Naive thymus-derived CD8-positive, alpha-beta T cell (primary cell): ENCODE data around the gene DSCAML1. TPM values are rescaled to one million over a fixed set of nuclear protein-coding genes. Genes with fewer than 3 reads are reported as not detected.
A peak's percentile ranks its signal among the peaks of the same experiment; 100 is the strongest.

Experiments used
- ATAC-seq, 2 donors: fragments of 150-1000 bp; cut with Tn5 transposase in 1 of 2; sonication (Bioruptor Pico), chemical (Tn5 transposase) in 1 of 2; 1 replicate in 1 of 2; 2 replicates in 1 of 2; pipeline ENCODE4 v1.10.0; 2021; ENCODE audit warnings: mild to moderate bottlenecking in 2 of 2, moderate library complexity in 2 of 2
- POLR2A ChIA-PET: fragments of 350-600 bp; sonication (Branson Sonifier 250); formaldehyde crosslinking; loops from one replicate; lab custom pipeline; 2021; ENCODE audit warnings: antibody characterized with exemption; lab: Charles Lee
- DNase-seq, 10 donors: peaks; one replicate each; pipeline versions ENCODE4 v3.0.0 to v3.0.0-alpha.2; 2020 to 2022
- H3K27ac Mint-ChIP-seq, 10 donors: one replicate each; pipeline ENCODE4 v1.8.0; 2020 to 2022; ENCODE audit warnings: mild to moderate bottlenecking in 10 of 10, mixed read lengths in 10 of 10, moderate library complexity in 4 of 10, inconsistent platforms in 1 of 10
- H3K27me3 Mint-ChIP-seq, 5 donors: one replicate each; pipeline ENCODE4 v1.8.0; 2021 to 2022; ENCODE audit warnings: mixed read lengths in 5 of 5
- H3K36me3 Mint-ChIP-seq, 3 donors: one replicate each; pipeline ENCODE4 v1.8.0; 2020 to 2022; ENCODE audit warnings: mixed read lengths in 3 of 3, mild to moderate bottlenecking in 2 of 3, inconsistent platforms in 1 of 3
- H3K4me1 Mint-ChIP-seq, 4 donors: one replicate each; pipeline ENCODE4 v1.8.0; 2021 to 2022; ENCODE audit warnings: mixed read lengths in 4 of 4
- H3K4me3 Mint-ChIP-seq, 10 donors: one replicate each; pipeline ENCODE4 v1.8.0; 2020 to 2022; ENCODE audit warnings: mild to moderate bottlenecking in 10 of 10, mixed read lengths in 10 of 10, moderate library complexity in 6 of 10, inconsistent platforms in 1 of 10
- H3K9me3 Mint-ChIP-seq, 9 donors: one replicate each; pipeline ENCODE4 v1.8.0; 2020 to 2022; ENCODE audit warnings: mixed read lengths in 9 of 9, mild to moderate bottlenecking in 3 of 9, inconsistent platforms in 1 of 9, moderate library complexity in 1 of 9
- polyA plus RNA-seq, 3 donors: library from polyadenylated mRNA; unstranded; fragments of 300-500 nt; fragmentation: Illumina TruSeq; gene quantifications; one replicate each; pipeline ENCODE4 v1.2.3, GENCODE V29; 2021
- total RNA-seq, 8 experiments: library from RNA in 2 of 8; stranded (reverse) in 2 of 8; gene quantifications; one replicate each; pipeline ENCODE4 v1.2.3 and lab custom pipeline; 2021 to 2026

DSCAML1 gene
- total and polyA plus RNA-seq, 5 experiments from 2014 or later = 0.12 to 2.1 (median 0.15) TPM

DNA sequence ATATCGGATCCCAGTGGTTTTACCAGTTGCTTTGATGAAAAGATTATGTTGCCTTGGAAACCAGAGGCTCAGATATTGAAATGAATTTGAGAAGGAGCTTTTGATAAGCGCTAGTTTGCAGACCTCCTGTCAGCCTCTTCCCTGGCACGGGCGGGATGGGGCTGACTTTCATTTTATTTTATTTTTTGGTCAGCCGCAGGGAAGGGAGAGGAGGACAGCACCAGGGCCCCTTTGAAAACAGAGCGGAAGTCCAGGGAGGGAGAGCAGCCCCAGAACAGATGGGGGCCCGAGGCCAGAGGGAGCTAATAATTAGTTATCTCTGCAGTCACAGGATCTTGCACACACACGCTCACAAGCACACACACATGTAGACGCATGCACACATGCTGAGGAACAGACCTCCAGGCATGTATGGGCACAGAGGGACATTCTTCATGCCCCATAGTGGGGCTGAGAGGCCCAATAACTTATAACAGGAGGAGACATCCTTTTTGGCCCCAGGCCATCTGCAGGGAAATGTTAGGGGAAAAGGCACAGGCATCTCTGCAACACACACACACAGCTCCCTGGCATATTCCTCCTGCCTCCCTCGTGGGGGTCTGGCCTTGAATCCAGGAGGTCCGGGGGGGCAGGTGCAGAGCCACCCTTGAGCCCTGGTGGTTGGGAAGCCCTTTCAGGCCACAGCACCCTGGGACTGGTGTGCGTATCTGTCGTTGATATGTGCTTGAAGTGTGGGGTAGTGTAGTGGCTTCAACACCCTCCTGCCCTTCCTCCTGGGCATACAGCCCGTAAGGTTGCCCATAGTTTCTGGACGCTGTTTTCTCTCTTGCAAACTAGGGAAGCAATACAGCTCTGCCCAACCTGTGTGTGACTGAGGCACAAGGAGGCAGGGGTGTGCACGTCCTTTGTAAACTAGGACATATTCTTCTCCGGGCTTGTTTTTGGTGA lies 352.0 kb downstream of the DSCAML1 start:
- Mint-ChIP-seq H3K9me3 (peaks cover 0 to 3% (median 0%) of the 10 kb centered on the region in 9 donors), H3K4me1 (peaks cover 0 to 12% (median 0%) of the 10 kb centered on the region in 4 donors), H3K27ac (peak overlapping the region in 1 of 10 donors; percentile 46), H3K27me3 (peaks cover 9 to 66% (median 26%) of the 10 kb centered on the region in 5 donors), H3K36me3 (peaks cover 0 to under 1% (median 0%) of the 10 kb centered on the region in 3 donors), H3K4me3 (no peak overlapping the region)
- POLR2A ChIA-PET = no interaction called here
- DNase-seq (no peak), ATAC-seq (no peak)

DNA sequence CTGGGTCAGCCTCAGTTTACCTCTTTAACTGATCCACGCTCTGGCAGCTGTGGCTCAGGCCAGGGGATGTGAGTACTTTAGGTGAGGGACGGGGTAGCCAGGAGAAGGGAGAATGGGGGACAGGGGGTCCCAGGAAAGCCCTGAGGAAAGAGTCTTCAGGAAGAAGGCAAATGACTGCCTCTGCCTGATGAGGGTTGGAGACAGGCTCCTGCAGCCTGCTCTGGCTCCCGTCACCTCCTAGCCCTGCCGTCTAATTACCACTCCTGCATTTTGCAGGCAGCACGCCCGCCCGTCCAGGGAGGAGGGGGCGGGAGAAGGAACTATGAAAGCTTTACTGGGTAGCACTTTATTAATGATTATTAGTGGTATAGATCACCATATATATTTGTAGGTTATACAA lies 352.8 kb downstream of the DSCAML1 start:
- ATAC-seq = no peak
- Mint-ChIP-seq H3K27ac (no peak overlapping the region), H3K9me3 (peaks cover 0 to 3% (median 0%) of the 10 kb centered on the region in 9 donors), H3K27me3 (peaks cover 9 to 73% (median 28%) of the 10 kb centered on the region in 5 donors), H3K4me1 (peaks cover 0 to 12% (median 0%) of the 10 kb centered on the region in 4 donors), H3K36me3 (peaks cover 0 to 4% (median 0%) of the 10 kb centered on the region in 3 donors), H3K4me3 (no peak overlapping the region)
- POLR2A ChIA-PET = no interaction called here
- DNase-seq = no peak

DNA sequence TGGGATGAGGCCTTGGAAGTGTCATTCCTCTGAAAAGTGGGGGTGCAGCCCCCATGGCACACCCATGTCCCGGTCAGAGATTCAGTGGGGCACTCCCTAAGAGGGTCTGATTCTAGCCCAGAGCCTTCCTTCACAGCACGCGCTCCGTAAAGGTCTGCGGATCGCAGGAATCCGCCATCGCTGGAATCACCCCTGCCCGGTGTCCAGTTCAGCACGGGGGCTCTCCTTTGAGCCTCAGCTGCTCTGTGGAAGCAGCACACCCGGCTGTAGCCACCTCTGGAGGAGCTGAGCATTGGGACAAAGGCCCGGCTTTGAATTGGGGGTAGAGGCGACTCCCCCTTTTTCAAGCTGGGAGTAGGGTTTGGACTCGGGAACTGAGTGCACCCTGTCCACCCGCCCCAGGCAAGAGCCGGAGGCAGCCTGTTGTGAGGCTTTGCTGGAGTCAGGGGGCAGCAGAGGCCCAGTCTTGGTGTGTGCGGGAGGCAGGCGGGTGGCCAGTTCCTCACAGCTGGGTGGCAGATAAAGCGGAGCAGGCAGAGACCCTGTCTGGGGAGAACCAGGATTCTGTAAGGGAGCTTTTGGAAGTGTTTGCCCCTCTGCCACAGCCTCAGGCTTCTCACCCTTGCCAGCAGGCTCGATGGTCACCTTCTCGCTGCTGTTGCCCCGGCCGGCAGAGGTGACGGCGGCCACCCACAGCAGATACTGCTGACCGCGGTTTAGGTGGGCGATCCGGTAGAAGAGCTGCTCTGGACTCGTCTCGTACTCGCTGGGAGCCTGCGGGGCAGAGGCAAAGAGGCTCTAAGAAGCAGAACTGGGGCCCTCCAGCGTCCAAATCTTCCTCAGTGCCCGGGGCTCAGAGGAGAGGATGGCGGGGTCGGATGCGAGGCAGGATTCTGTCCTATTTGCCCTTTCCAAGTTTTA lies 353.5 kb downstream of the DSCAML1 start:
- H3K4me3 Mint-ChIP-seq = no peak overlapping the region
- POLR2A ChIA-PET = no interaction called here
- no peak for ATAC-seq
- peaks cover 0 to 12% (median 0%) of the 10 kb centered on the region in 4 donors for H3K4me1 Mint-ChIP-seq
- no peak for DNase-seq
- peaks cover 9 to 69% (median 28%) of the 10 kb centered on the region in 5 donors for H3K27me3 Mint-ChIP-seq
- H3K36me3 Mint-ChIP-seq = peaks cover 0 to 4% (median 0%) of the 10 kb centered on the region in 3 donors
- no peaks in the 10 kb centered on the region for H3K9me3 Mint-ChIP-seq
- no peak overlapping the region for H3K27ac Mint-ChIP-seq

DNA sequence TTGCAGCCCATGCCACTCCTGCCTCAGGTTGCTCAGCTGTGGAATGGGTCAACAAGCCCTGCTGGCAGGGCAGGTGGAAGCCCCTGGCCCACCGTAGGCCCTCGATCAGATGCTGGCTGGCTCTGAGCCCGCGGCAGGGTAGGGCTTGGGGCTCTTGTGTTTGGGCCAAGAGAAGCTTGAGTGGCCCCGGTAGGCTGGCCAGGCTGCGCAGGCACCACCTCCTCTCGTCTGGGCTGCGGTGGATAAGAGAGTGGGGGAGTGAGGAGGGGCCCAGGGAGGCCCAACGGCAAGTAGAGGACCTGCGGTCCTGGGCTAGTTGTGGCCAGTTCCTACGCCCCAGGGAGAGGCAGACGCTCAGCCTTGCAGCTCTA lies 354.2 kb downstream of the DSCAML1 start:
- Mint-ChIP-seq H3K9me3 (no peaks in the 10 kb centered on the region), H3K27me3 (peaks cover 9 to 62% (median 28%) of the 10 kb centered on the region in 5 donors), H3K4me3 (no peak overlapping the region), H3K36me3 (peaks cover 0 to 4% (median 0%) of the 10 kb centered on the region in 3 donors), H3K4me1 (peaks cover 0 to 12% (median 0%) of the 10 kb centered on the region in 4 donors), H3K27ac (no peak overlapping the region)
- POLR2A ChIA-PET = no interaction called here
- ATAC-seq (no peak), DNase-seq (no peak)

DNA sequence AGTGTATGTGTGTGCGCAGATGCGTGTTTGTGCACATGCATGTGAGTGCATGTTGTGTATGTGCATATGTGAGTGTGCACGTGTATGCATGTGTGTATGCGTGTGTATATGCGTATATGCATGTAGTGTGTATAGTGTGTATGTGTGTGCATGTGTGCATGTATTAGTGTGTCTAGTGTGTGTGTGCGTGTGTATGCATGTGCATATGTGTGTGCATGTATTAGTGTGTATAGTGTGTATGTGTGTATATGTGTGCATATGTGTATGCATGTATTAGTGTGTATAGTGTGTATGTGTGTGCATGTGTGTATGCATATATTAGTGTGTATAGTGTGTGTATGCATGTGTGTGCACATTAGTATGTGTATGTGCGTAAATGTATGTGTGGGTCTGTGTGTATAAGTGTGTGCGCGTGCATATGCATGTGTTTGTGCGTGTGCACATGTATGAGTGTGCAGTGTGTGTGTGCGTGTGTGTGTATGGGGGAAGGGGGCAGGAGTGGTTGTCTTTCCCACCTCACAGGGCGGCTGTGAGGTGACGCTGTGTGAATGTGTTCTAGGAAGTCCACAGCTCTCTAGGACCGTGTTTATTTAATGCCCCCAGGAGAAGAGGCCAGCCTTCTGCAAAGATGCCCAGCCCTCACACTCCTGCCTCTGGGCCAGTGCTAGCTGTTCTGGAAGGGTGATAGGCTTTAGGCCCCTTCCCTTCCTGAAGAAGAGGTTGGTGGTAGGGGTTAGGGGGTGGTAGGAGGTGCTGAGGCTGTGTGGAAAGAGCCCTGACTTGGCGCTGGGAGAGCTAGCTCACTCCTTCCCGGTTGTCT lies 354.8 kb downstream of the DSCAML1 start:
- Mint-ChIP-seq H3K4me3 (no peak overlapping the region), H3K27me3 (peaks cover 9 to 58% (median 29%) of the 10 kb centered on the region in 5 donors), H3K9me3 (no peaks in the 10 kb centered on the region), H3K36me3 (peaks cover 0 to 4% (median 0%) of the 10 kb centered on the region in 3 donors), H3K4me1 (peaks cover 0 to 12% (median 0%) of the 10 kb centered on the region in 4 donors), H3K27ac (no peak overlapping the region)
- ATAC-seq (no peak), DNase-seq (peak in 1 of 10 donors; percentile 2)
- POLR2A ChIA-PET = no interaction called here

DNA sequence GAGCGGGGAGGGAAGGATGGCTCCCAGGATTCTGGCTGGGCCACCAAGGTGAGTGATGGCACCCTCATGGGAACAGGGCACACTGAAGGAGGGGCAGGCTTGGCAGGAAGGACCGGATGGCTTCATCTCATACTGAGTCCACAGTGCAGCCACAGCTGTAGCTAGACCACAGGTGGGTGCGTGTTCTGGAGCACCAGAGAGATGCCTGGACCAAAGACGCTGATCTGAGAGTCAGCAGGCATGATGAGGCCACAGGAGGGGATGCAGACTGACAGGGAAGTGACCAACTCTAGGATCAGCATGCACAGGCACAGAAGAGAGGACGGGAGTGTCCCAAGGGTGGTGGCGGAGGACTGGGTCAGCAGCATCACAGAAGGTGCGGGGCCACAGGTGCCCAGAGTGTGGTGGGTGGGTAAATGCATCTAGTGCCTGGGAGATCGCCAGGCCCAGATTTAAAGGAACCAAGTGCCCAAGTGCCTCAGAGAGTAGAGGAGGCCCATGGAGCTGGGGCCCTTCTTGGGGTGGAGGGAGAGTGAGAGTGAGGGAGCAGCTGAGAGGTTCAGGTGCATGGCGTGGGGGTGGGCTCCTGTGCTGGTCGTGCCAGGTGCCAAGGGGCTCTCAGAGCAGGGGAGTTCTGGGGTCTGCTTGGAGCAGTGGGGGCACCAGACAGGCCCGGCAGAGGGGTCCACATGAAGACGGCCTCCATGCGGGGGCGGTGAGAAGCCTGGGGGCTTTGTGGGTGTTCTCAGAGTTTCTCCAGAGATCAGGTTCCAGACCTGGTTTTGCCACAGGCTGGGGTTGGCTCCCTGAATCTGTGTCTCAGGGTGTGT lies 355.7 kb downstream of the DSCAML1 start:
- no peak overlapping the region for H3K4me3 Mint-ChIP-seq
- H3K36me3 Mint-ChIP-seq = peaks cover 0 to 4% (median 0%) of the 10 kb centered on the region in 3 donors
- ATAC-seq = no peak
- POLR2A ChIA-PET = no interaction called here
- no peaks in the 10 kb centered on the region for H3K9me3 Mint-ChIP-seq
- peaks cover 0 to 12% (median 0%) of the 10 kb centered on the region in 4 donors for H3K4me1 Mint-ChIP-seq
- DNase-seq = peak in 1 of 10 donors; percentile 28
- H3K27me3 Mint-ChIP-seq = peaks cover 9 to 58% (median 38%) of the 10 kb centered on the region in 5 donors
- peak overlapping the region in 1 of 10 donors; percentile 25 for H3K27ac Mint-ChIP-seq

DNA sequence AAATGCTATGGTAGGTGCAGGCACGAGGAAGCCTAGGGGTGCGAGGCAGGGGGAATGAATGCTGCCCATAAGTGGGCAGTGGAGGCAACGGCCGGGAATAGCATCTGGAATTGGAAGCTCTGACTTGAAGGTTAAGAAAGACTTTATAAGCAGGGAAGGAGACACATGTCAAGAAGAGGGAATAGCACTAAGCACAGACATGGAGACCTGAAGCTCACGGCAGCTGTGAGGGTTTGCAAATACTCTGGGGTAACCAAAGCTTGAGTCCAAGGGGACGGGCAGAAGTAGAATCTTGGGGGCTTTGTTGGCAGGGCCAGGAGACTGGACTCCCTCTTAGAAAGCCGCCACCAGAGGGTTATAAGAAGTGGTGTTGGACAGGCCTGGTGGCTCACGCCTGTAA lies 356.8 kb downstream of the DSCAML1 start:
- H3K36me3 Mint-ChIP-seq = peaks cover 0 to 4% (median 0%) of the 10 kb centered on the region in 3 donors
- peaks cover 9 to 58% (median 39%) of the 10 kb centered on the region in 5 donors for H3K27me3 Mint-ChIP-seq
- no peak overlapping the region for H3K4me3 Mint-ChIP-seq
- peak overlapping the region in 2 of 10 donors; percentile 34 to 51 for H3K27ac Mint-ChIP-seq
- H3K4me1 Mint-ChIP-seq = peaks cover 0 to 12% (median 0%) of the 10 kb centered on the region in 4 donors
- POLR2A ChIA-PET = no interaction called here
- no peak for ATAC-seq
- H3K9me3 Mint-ChIP-seq = no peaks in the 10 kb centered on the region
- DNase-seq = peak in 1 of 10 donors; percentile 35

DNA sequence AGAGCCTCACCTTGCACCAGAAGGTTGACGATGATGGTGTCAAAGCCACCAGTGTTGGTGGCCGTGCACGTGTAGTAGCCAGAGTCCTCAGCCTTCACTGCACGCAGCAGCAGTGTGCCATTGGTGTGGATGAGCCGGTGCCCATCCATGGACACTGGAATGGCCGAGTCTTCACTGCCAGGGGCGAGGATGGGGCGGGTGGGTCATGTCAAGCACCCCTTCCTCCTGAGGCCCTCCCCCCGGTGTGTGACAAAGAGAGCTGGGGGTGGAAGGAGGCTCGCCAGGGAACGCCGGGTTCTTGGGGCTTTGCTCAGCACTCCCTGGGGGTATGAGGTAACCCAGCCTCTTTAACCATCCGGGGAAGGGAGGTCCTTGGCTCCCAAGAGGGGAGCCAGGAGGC lies 357.8 kb downstream of the DSCAML1 start:
- DNase-seq (peak in 1 of 10 donors; percentile 53), ATAC-seq (no peak)
- Mint-ChIP-seq H3K36me3 (peaks cover 0 to 4% (median 0%) of the 10 kb centered on the region in 3 donors), H3K9me3 (no peaks in the 10 kb centered on the region), H3K4me1 (peaks cover 0 to 12% (median 0%) of the 10 kb centered on the region in 4 donors), H3K27me3 (peaks cover 9 to 49% (median 34%) of the 10 kb centered on the region in 5 donors), H3K27ac (no peak overlapping the region), H3K4me3 (no peak overlapping the region)
- POLR2A ChIA-PET = no interaction called here

DNA sequence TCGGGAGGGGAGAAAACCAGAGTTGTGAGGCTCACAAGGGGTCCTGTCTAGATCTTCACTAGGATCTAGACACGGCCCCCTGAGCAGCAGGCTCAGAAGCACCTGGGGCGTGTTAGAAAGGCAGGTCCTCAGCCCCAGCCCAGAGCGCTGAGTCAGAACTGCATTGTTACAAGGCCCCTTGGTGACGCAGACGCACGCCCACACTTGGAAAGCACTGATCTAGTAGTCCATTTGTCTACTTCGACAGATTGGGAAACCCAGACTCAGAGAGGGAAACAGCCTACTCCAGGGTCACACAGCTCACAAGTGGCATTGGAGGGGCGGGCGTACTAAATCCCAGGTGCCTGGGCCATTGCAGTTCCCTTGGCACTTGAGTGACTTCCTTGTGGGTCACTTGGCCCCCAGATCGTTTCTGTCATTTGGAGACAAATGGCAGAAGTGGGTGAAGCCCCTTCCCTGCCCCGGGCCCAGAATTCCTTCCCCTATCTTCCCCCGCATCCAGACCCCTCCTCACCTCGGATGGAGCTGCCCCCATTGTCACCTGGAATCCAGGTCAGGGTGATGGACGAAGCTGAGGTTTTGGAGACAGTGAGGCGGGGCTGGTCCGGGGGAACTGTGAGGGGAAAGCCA lies 358.5 kb downstream of the DSCAML1 start:
- POLR2A ChIA-PET = no interaction called here
- Mint-ChIP-seq H3K4me3 (no peak overlapping the region), H3K4me1 (peaks cover 0 to 12% (median 0%) of the 10 kb centered on the region in 4 donors)

DNA sequence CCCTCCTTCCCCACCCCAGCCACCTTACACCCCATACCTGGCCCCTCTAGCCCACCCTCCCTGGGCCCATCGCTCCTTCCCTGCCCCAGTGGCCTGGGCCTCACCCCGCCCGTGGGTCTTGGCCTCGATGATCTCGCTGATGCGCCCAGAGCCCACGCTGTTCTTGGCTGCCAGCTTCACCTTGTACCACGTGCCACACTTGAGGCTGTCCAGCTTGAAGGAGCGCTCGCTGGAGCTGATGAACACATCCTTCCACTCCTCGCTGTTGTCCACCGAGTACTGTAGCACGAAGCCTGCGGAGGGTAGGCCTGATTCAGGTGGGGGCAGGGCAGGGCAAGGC lies 359.3 kb downstream of the DSCAML1 start:
- DNase-seq (peak in 1 of 10 donors; percentile 49), ATAC-seq (no peak)
- POLR2A ChIA-PET = no interaction called here
- H3K9me3 Mint-ChIP-seq = no peaks in the 10 kb centered on the region
- peaks cover 0 to 12% (median 0%) of the 10 kb centered on the region in 4 donors for H3K4me1 Mint-ChIP-seq
- H3K4me3 Mint-ChIP-seq = no peak overlapping the region
- peaks cover 9 to 34% (median 27%) of the 10 kb centered on the region in 5 donors for H3K27me3 Mint-ChIP-seq
- H3K27ac Mint-ChIP-seq = no peak overlapping the region
- peaks cover 0 to 4% (median 0%) of the 10 kb centered on the region in 3 donors for H3K36me3 Mint-ChIP-seq

More for the DNA sequence above, 358.5 kb downstream of the DSCAML1 start:
- Mint-ChIP-seq H3K9me3 (no peaks in the 10 kb centered on the region), H3K27me3 (peaks cover 9 to 42% (median 29%) of the 10 kb centered on the region in 5 donors), H3K36me3 (peaks cover 0 to 4% (median 0%) of the 10 kb centered on the region in 3 donors), H3K27ac (no peak overlapping the region)
- peak in 1 of 10 donors; percentile 53 for DNase-seq
- no peak for ATAC-seq
